Measurements from ENCODE around the gene C14orf180. TPM values are rescaled to one million over a fixed set of nuclear protein-coding genes. Genes with fewer than 3 reads are reported as not detected.

The C14orf180 gene
- total RNA-seq, 3 donors from 2014 or later (not counting 1 experiment from before 2014, with no cell fraction given), result not detected

GRCh38 chr14:104541905-104542465, 37.6 kb upstream of the C14orf180 start:
- whole genome bisulfite sequencing (ENCODE audit: insufficient coverage), result 91% methylated on average over 8 of the region's 11 CpGs
- H3K27ac Mint-ChIP-seq, result no peak overlapping the region
- Histone ChIP-seq H3K27me3 (ENCODE audit: control insufficient read depth, insufficient read depth, low read length) (no peaks in the 10 kb centered on the region), H3K36me3 (ENCODE audit: control insufficient read depth, insufficient read depth, low read length) (no peaks in the 10 kb centered on the region), H3K4me3 (ENCODE audit: low read length) (no peak overlapping the region), H3K4me1 (ENCODE audit: control insufficient read depth, insufficient read depth, low read length) (no peaks in the 10 kb centered on the region), H3K27ac (ENCODE audit: low read length) (no peak overlapping the region), H3K9me3 (ENCODE audit: control insufficient read depth, insufficient read depth, low read length) (no peaks in the 10 kb centered on the region)
- H3K4me3 Mint-ChIP-seq, result no peak overlapping the region
- TF ChIP-seq CTCF (IDR thresholded peaks at IDR 0.05), result no peak
- intact Hi-C loops (cut with micrococcal nuclease), result no loop called here
- no peaks in the 10 kb centered on the region for H3K9me3 Mint-ChIP-seq
- no peaks in the 10 kb centered on the region for H3K4me1 Mint-ChIP-seq
- DNase-seq, result no peak
- H3K36me3 Mint-ChIP-seq, result no peaks in the 10 kb centered on the region
- peaks cover 23 to 24% of the 10 kb centered on the region in 2 donors for H3K27me3 Mint-ChIP-seq (ENCODE audit: low read depth in 2 of 2)
- no peak for ATAC-seq

GRCh38 chr14:104542871-104543830, 36.4 kb upstream of the C14orf180 start:
- no peak for ATAC-seq

GRCh38 chr14:104544362-104544961, 35.1 kb upstream of the C14orf180 start:
- no peak overlapping the region for H3K27ac Mint-ChIP-seq
- peak in 1 of 3 donors; percentile 6 for ATAC-seq
- H3K27me3 Mint-ChIP-seq (ENCODE audit: low read depth in 2 of 2), result peaks cover 21 to 24% of the 10 kb centered on the region in 2 donors
- H3K27me3 ChIP-seq (ENCODE audit: control insufficient read depth, insufficient read depth, low read length), result no peaks in the 10 kb centered on the region
- H3K27ac ChIP-seq (ENCODE audit: low read length), result no peak overlapping the region
- no peak overlapping the region for H3K4me3 Mint-ChIP-seq
- H3K4me3 ChIP-seq (ENCODE audit: low read length), result no peak overlapping the region
- no peaks in the 10 kb centered on the region for H3K4me1 Mint-ChIP-seq
- no peaks in the 10 kb centered on the region for H3K36me3 Mint-ChIP-seq
- H3K4me1 ChIP-seq (ENCODE audit: control insufficient read depth, insufficient read depth, low read length), result no peaks in the 10 kb centered on the region
- intact Hi-C loops (cut with micrococcal nuclease), result no loop called here
- no peaks in the 10 kb centered on the region for H3K36me3 ChIP-seq (ENCODE audit: control insufficient read depth, insufficient read depth, low read length)
- WGBS (ENCODE audit: insufficient coverage), result 78% methylated on average over 17 of the region's 17 CpGs
- no peak for TF ChIP-seq CTCF (IDR thresholded peaks at IDR 0.05)
- no peaks in the 10 kb centered on the region for H3K9me3 Mint-ChIP-seq
- no peak for DNase-seq
- no peaks in the 10 kb centered on the region for H3K9me3 ChIP-seq (ENCODE audit: control insufficient read depth, insufficient read depth, low read length)

More at GRCh38 chr14:104542871-104543830, 36.4 kb upstream of the C14orf180 start:
- no peak overlapping the region for H3K4me3 ChIP-seq (ENCODE audit: low read length)
- H3K36me3 ChIP-seq (ENCODE audit: control insufficient read depth, insufficient read depth, low read length), result no peaks in the 10 kb centered on the region
- Mint-ChIP-seq H3K4me1 (no peaks in the 10 kb centered on the region), H3K27ac (no peak overlapping the region), H3K36me3 (no peaks in the 10 kb centered on the region), H3K9me3 (no peaks in the 10 kb centered on the region), H3K27me3 (ENCODE audit: low read depth in 2 of 2) (peaks cover 21 to 24% of the 10 kb centered on the region in 2 donors), H3K4me3 (no peak overlapping the region)
- DNase-seq, result no peak
- H3K27me3 ChIP-seq (ENCODE audit: control insufficient read depth, insufficient read depth, low read length), result no peaks in the 10 kb centered on the region
- WGBS (ENCODE audit: insufficient coverage), result 88% methylated on average over 14 of the region's 16 CpGs
- H3K9me3 ChIP-seq (ENCODE audit: control insufficient read depth, insufficient read depth, low read length), result no peaks in the 10 kb centered on the region
- H3K4me1 ChIP-seq (ENCODE audit: control insufficient read depth, insufficient read depth, low read length), result no peaks in the 10 kb centered on the region
- intact Hi-C loops (cut with micrococcal nuclease), result no loop called here
- no peak overlapping the region for H3K27ac ChIP-seq (ENCODE audit: low read length)
- TF ChIP-seq CTCF (IDR thresholded peaks at IDR 0.05), result no peak
